Smooth muscle cell (in vitro differentiated cells): Measurements from ENCODE around the gene LMX1A. TPM values are rescaled to one million over a fixed set of nuclear protein-coding genes. Genes with fewer than 3 reads are reported as not detected.

Source experiments
- DNase-seq: peaks from one replicate; lab custom pipeline; 2025; ENCODE audit not compliant: unreplicated experiment; lab: John Stamatoyannopoulos, UW
- H2AFZ ChIP-seq: fragments of 200-600 bp; sonication (generic); 2 replicates; pipeline ENCODE4 v1.6.0; 2016; ENCODE audit warnings: antibody characterized with exemption, low read depth, mild to moderate bottlenecking
- H3F3A ChIP-seq: fragments of 200-600 bp; sonication (generic); 2 replicates; pipeline ENCODE4 v1.6.0; 2017; ENCODE audit warnings: antibody characterized with exemption, low read depth
- H3K27ac ChIP-seq: fragments of 200-600 bp; sonication (generic); 2 replicates; pipeline ENCODE4 v1.5.1; 2016; ENCODE audit warnings: low read depth, mild to moderate bottlenecking
- H3K27me3 ChIP-seq: fragments of 200-600 bp; sonication (generic); 2 replicates; pipeline ENCODE4 v1.6.1; 2016; ENCODE audit warnings: low read depth, mild to moderate bottlenecking
- H3K36me3 ChIP-seq: fragments of 200-600 bp; sonication (generic); 2 replicates; pipeline ENCODE4 v1.5.1; 2016; ENCODE audit warnings: low read depth
- H3K4me1 ChIP-seq: fragments of 200-600 bp; sonication (generic); 2 replicates; pipeline ENCODE4 v1.5.1; 2016; ENCODE audit warnings: low read depth
- H3K4me2 ChIP-seq: fragments of 200-600 bp; sonication (generic); 2 replicates; pipeline ENCODE4 v1.6.0; 2016; ENCODE audit warnings: mild to moderate bottlenecking
- H3K4me3 ChIP-seq: fragments of 200-600 bp; sonication (generic); 2 replicates; pipeline ENCODE4 v1.5.1; 2016; ENCODE audit warnings: mild to moderate bottlenecking
- H3K79me2 ChIP-seq: fragments of 200-600 bp; sonication (generic); 2 replicates; pipeline ENCODE4 v1.6.0; 2016; ENCODE audit warnings: low read depth, mild to moderate bottlenecking
- H3K9ac ChIP-seq: fragments of 200-600 bp; sonication (generic); 2 replicates; pipeline ENCODE4 v1.6.0; 2016; ENCODE audit warnings: low read depth
- H3K9me3 ChIP-seq: fragments of 200-600 bp; sonication (generic); replicated peaks from 2 replicates; pipeline ENCODE4 v1.5.1; 2016; ENCODE audit warnings: low read depth
- H4K20me1 ChIP-seq: fragments of 200-600 bp; sonication (generic); 2 replicates; pipeline ENCODE4 v1.6.0; 2016; ENCODE audit warnings: low read depth
- WGBS: methylation state at CpG from one replicate; pipeline ENCODE4 v1.1.7; 2016; ENCODE audit warnings: low lambda C conversion rate; 5-methylcytosine and 5-hydroxymethylcytosine counted together
- polyA plus RNA-seq: library from polyadenylated mRNA; unstranded; fragments of >200 nt; fragmentation: Nextera tagmentation; extraction: Ambion mirVana; gene quantifications from 2 replicates; pipeline ENCODE4 v1.2.1, GENCODE V29; 2016
- total RNA-seq: library from RNA; depleted of rRNA; stranded (reverse); fragments of >200 nt; gene quantifications from 2 replicates; pipeline ENCODE4 v1.2.3, GENCODE V29; 2014
- TF ChIP-seq, protein P1 (sequence below): fragments of 200-600 bp; sonication (generic); IDR thresholded peaks from 2 replicates; pipeline ENCODE4 v1.5.1; 2017; ENCODE audit warnings: borderline replicate concordance, mild to moderate bottlenecking, antibody characterized with exemption; ENCODE audit not compliant: insufficient read depth, poor library complexity, severe bottlenecking

Gene LMX1A
- total and polyA plus RNA-seq, 2 experiments from 2014 or later, result not detected

DNA sequence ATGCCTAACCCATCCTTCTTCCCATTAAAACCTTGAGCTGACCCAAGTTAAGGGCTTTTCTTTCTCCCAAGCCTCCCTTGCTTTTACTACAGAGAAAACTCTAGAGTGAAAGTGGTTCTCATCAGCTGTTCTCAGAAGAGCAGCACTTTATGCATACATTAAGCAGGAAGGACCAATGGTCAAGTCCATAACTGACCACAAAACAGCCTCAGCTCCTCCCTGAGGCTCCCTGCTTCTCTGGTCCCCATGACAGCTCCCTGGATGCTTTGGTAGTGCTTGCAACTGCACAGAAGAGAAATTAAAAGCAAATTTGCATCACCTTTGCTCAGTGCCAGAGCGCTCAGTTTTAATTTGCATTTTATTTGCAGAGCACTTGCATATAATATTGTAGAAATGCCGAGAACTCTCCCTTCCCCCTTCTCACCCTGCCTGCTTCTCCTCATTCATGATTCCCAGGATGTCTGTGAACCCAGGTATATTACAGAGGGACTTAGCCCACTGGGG is 56.1 kb downstream of the LMX1A start:
- WGBS, result 90% methylated on average over 2 of the region's 2 CpGs
- H2AFZ ChIP-seq, result no peak overlapping the region
- H3K27ac ChIP-seq, result no peak overlapping the region
- H3K36me3 ChIP-seq, result no peaks in the 10 kb centered on the region
- TF ChIP-seq, protein P1, sequence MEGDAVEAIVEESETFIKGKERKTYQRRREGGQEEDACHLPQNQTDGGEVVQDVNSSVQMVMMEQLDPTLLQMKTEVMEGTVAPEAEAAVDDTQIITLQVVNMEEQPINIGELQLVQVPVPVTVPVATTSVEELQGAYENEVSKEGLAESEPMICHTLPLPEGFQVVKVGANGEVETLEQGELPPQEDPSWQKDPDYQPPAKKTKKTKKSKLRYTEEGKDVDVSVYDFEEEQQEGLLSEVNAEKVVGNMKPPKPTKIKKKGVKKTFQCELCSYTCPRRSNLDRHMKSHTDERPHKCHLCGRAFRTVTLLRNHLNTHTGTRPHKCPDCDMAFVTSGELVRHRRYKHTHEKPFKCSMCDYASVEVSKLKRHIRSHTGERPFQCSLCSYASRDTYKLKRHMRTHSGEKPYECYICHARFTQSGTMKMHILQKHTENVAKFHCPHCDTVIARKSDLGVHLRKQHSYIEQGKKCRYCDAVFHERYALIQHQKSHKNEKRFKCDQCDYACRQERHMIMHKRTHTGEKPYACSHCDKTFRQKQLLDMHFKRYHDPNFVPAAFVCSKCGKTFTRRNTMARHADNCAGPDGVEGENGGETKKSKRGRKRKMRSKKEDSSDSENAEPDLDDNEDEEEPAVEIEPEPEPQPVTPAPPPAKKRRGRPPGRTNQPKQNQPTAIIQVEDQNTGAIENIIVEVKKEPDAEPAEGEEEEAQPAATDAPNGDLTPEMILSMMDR, result no peak
- H3K4me1 ChIP-seq, result peaks cover 9% of the 10 kb centered on the region
- no peak overlapping the region for H3K9ac ChIP-seq
- H3K27me3 ChIP-seq, result peaks cover 16% of the 10 kb centered on the region
- H3K4me3 ChIP-seq, result no peak overlapping the region
- H4K20me1 ChIP-seq, result no peaks in the 10 kb centered on the region
- no peak overlapping the region for H3K4me2 ChIP-seq
- no peaks in the 10 kb centered on the region for H3K79me2 ChIP-seq
- H3F3A ChIP-seq, result no peaks in the 10 kb centered on the region
- no peak for DNase-seq
- no peaks in the 10 kb centered on the region for H3K9me3 ChIP-seq

GRCh38 chr1:165298203-165298820 is 58.2 kb downstream of the LMX1A start:
- Histone ChIP-seq H3K79me2 (no peaks in the 10 kb centered on the region), H3K27ac (no peak overlapping the region), H2AFZ (no peak overlapping the region), H3K36me3 (no peaks in the 10 kb centered on the region), H3F3A (no peaks in the 10 kb centered on the region), H3K9ac (no peak overlapping the region), H3K9me3 (no peaks in the 10 kb centered on the region), H3K27me3 (peaks cover 13% of the 10 kb centered on the region), H3K4me2 (no peak overlapping the region), H3K4me1 (peaks cover 9% of the 10 kb centered on the region), H3K4me3 (no peak overlapping the region), H4K20me1 (no peaks in the 10 kb centered on the region)
- TF ChIP-seq, protein P1, result no peak
- DNase-seq, result no peak
- WGBS, result 75% methylated on average over 6 of the region's 6 CpGs

DNA sequence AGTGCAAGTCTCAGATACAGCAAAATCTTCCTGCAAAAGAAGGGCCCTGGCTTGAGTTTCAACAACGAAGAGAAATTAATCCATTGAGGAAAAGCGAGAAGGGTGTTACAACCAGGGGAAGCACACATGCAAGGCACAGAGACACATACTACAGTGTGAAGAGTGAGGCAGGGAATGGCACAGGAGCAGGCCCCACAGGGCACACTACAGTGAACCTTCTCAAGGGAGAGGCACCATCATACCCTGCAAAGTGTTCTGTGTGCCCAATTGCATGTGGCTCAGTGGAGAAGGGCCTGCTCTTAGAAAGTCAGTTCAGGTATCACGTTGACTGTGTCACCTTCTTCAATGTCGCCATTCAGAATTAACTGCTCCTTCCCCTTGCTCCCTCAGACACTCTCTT is 60.3 kb downstream of the LMX1A start:
- 88% methylated on average over 4 of the region's 4 CpGs for WGBS
- peaks cover 13% of the 10 kb centered on the region for H3K27me3 ChIP-seq
- no peak for DNase-seq
- no peak overlapping the region for H3K9ac ChIP-seq
- H4K20me1 ChIP-seq, result no peaks in the 10 kb centered on the region
- H3K79me2 ChIP-seq, result no peaks in the 10 kb centered on the region
- no peak overlapping the region for H3K27ac ChIP-seq
- no peak overlapping the region for H3K4me2 ChIP-seq
- H3K9me3 ChIP-seq, result no peaks in the 10 kb centered on the region
- H3K36me3 ChIP-seq, result no peaks in the 10 kb centered on the region
- TF ChIP-seq, protein P1, result no peak
- H3F3A ChIP-seq, result no peaks in the 10 kb centered on the region
- H2AFZ ChIP-seq, result no peak overlapping the region
- peaks cover 9% of the 10 kb centered on the region for H3K4me1 ChIP-seq
- H3K4me3 ChIP-seq, result no peak overlapping the region

- Histone ChIP-seq H4K20me1 (no peaks in the 10 kb centered on the region), H3K36me3 (no peaks in the 10 kb centered on the region), H2AFZ (no peak overlapping the region), H3K27ac (no peak overlapping the region), H3K9me3 (no peaks in the 10 kb centered on the region), H3K27me3 (no peaks in the 10 kb centered on the region), H3K9ac (no peak overlapping the region), H3K4me1 (peaks cover 11% of the 10 kb centered on the region), H3K4me2 (no peak overlapping the region), H3K4me3 (no peak overlapping the region), H3K79me2 (no peaks in the 10 kb centered on the region), H3F3A (no peaks in the 10 kb centered on the region)
- 90% methylated on average over 7 of the region's 7 CpGs for WGBS
- no peak for DNase-seq
- TF ChIP-seq, protein P1, result no peak
Measured at GRCh38 chr1:165290148-165290547, 66.4 kb downstream of the LMX1A start.
